ENCODE data around the gene CCDC116. TPM values are rescaled to one million over a fixed set of nuclear protein-coding genes. Genes with fewer than 3 reads are reported as not detected.

The CCDC116 gene
- total and polyA plus RNA-seq, 11 donors, result 0.18 to 1.3 (median 0.26) TPM; not detected in 4

DNA sequence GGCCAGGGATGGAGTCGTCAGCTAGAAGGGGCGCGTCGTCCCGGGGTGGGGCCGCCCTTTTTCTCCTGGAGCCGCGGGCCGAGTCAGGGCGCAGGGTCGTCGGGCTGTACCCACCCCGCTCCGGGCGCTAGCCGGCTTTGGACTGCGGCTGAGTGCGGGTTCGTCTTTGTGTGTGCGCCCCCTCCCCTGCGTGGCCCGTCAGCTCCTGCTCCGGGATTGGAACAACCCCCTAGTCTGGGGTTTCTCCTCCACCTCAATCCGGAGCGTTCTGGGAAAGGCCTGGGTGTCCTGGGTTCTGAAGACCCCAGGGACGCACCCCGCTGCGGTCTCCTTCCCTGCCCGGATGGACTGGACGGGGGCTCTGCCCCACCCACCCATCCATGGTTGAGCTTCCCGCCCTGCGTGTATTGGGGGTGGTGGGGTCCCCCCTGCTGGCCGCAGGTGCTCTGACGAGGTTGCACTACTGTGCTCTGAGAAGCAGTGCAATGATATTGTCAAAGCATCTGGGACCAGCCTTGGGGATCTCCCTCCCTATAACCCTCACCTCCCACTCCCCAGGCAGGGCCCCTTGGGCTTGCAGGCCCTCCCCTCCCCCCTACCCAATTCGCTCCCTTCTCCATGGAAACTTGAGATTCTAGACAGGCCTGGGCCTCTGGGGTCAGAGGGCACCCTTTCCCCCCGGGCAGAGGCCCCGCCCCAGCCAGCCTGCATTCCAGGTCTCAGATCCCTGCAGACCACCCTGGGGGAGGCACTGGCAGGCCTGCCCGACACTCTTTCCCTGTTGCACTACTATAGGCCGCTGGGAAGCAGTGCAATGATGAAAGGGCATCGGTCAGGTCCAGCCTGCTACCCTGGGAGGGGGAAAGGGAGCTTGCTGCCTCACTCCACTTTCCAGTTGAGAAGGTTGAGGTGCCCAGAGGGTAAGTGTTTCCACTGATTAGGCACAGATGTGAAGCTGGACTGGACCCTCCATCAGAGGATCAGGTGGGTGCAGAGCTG lies 20.3 kb downstream of the CCDC116 start:
- Histone ChIP-seq H3K4me1 (peaks cover 0 to 31% (median 19%) of the 10 kb centered on the region in 12 donors), H3K27me3 (peaks cover 0 to 7% (median 0%) of the 10 kb centered on the region in 9 donors), H3K4me3 (peak overlapping the region; percentile 37 to 83 (median 60)), H3K9me3 (no peaks in the 10 kb centered on the region), H3K27ac (peak overlapping the region in 1 of 12 donors; percentile 3), H3K36me3 (peaks cover 0 to 16% (median 0%) of the 10 kb centered on the region in 9 donors)
- DNase-seq (no peak), ATAC-seq (no peak)
- TF ChIP-seq POLR2A (IDR thresholded peaks at IDR 0.05), result no peak
- TF ChIP-seq, protein P1, sequence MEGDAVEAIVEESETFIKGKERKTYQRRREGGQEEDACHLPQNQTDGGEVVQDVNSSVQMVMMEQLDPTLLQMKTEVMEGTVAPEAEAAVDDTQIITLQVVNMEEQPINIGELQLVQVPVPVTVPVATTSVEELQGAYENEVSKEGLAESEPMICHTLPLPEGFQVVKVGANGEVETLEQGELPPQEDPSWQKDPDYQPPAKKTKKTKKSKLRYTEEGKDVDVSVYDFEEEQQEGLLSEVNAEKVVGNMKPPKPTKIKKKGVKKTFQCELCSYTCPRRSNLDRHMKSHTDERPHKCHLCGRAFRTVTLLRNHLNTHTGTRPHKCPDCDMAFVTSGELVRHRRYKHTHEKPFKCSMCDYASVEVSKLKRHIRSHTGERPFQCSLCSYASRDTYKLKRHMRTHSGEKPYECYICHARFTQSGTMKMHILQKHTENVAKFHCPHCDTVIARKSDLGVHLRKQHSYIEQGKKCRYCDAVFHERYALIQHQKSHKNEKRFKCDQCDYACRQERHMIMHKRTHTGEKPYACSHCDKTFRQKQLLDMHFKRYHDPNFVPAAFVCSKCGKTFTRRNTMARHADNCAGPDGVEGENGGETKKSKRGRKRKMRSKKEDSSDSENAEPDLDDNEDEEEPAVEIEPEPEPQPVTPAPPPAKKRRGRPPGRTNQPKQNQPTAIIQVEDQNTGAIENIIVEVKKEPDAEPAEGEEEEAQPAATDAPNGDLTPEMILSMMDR (IDR thresholded peaks at IDR 0.05), result no peak
- WGBS, 4 donors, result 20 to 92% (median 24%) methylated on average over 4 to 40 of the region's 40 CpGs
- intact Hi-C loops (cut with DNase I), result loop anchor here in 1 of 10 donors (5.0 kb wide), 1 partner anchor 51 kb away; no protein-coding TSS in a partner anchor

DNA sequence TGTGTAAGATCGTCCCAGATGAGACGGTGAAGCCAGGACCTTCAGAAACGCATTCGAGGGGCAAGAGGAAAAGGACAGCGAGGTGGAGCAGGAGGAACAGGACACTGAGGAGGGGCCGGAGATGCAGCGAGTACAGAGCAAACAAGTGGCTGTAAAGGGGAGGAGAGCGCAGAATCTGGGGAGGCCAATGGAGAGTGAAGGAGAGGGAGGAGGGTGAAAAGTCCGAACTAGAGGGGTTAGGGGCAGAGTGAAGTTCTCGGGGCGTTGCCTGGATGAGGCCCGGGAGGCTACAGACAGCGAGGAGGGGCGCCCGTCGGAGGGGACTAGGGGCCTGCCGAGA lies 24.4 kb downstream of the CCDC116 start:
- no peaks in the 10 kb centered on the region for H3K9me3 ChIP-seq
- DNase-seq (no peak), ATAC-seq (no peak)
- no peak for TF ChIP-seq POLR2A (IDR thresholded peaks at IDR 0.05)
- TF ChIP-seq, protein P1 (IDR thresholded peaks at IDR 0.05), result no peak
- no peaks in the 10 kb centered on the region for H3K36me3 ChIP-seq
- H3K27me3 ChIP-seq, result peaks cover 0 to 7% (median 0%) of the 10 kb centered on the region in 9 donors
- intact Hi-C loops (cut with DNase I), result no loop called here
- no peak overlapping the region for H3K27ac ChIP-seq
- peaks cover 0 to 21% (median 12%) of the 10 kb centered on the region in 12 donors for H3K4me1 ChIP-seq
- H3K4me3 ChIP-seq, result peak overlapping the region in 11 of 12 donors; percentile 48 to 80 (median 63)
- WGBS, 4 donors, result 32 to 37% (median 35%) methylated on average over 17 of the region's 17 CpGs

DNA sequence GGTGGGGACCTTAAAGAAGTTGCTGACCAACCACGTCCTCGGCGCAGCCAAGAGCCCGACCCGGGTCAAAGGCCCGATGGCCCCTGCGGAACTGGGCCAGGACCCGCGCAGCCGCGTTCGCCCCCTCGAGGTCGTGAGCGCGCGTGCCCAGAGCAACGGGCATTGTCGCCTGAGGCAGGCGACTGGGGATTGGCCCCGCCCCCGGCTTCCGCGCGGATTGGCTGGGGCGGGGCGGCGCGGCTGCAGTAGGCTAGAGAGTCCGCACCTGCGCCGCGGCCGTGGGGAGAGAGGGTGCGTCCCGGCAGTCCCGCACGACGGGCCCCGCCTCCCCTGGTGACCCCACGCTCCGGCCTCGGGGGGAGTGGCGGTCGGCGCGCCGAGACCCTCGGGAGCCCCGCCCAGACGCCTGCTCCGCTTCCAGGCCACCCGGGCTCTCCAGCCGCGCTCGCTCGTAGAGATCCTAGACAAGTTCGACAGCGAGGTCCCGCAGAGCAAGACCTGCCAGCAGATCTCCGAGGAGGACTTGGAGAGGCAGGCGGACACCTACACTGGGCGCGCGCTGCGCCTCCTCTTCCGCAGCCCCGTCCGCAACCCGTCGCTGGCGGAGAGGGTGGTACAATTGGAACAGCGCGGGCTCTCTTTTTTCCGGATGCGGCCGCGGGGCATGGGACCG lies 24.9 kb downstream of the CCDC116 start:
- Histone ChIP-seq H3K27ac (peak overlapping the region in 2 of 12 donors; percentile 3 to 27), H3K9me3 (no peaks in the 10 kb centered on the region), H3K36me3 (no peaks in the 10 kb centered on the region), H3K4me1 (peaks cover 0 to 17% (median 8%) of the 10 kb centered on the region in 12 donors), H3K27me3 (peaks cover 0 to 7% (median 0%) of the 10 kb centered on the region in 9 donors), H3K4me3 (peak overlapping the region; percentile 41 to 80 (median 62))
- DNase-seq, result peak; percentile 65 to 87 (median 79)
- ATAC-seq, result peak in 3 of 4 donors; percentile 83 to 90 (median 84)
- WGBS, 4 donors, result 0 to 3% (median 1%) methylated on average over 9 to 79 of the region's 79 CpGs
- intact Hi-C loops (cut with DNase I), result no loop called here
- no peak for TF ChIP-seq POLR2A (IDR thresholded peaks at IDR 0.05)
- TF ChIP-seq, protein P1 (IDR thresholded peaks at IDR 0.05), result peak in 9 of 12 donors; percentile 10 to 40 (median 25)
